Brain pericyte (primary cell): Measurements from ENCODE around the gene UMPS.

Experiments
- DNase-seq: peaks from one replicate; pipeline ENCODE4 v3.0.0-alpha.2; 2012; ENCODE audit warnings: low read depth, low spot score

UMPS gene

GRCh38 chr3:124730129-124730940 is at the start of gene UMPS:
Gene UMPS, plus strand, starts transcription at chr3:124730452. Its CDS starts 20 bp downstream, at chr3:124730472.
- DNase-seq, result no peak

- DNase-seq, result no peak
Observed at GRCh38 chr3:124680521-124680920, 49.7 kb upstream of the UMPS start.

- no peak for DNase-seq
Observed at GRCh38 chr3:124682263-124682662, 48.0 kb upstream of the UMPS start.

DNA sequence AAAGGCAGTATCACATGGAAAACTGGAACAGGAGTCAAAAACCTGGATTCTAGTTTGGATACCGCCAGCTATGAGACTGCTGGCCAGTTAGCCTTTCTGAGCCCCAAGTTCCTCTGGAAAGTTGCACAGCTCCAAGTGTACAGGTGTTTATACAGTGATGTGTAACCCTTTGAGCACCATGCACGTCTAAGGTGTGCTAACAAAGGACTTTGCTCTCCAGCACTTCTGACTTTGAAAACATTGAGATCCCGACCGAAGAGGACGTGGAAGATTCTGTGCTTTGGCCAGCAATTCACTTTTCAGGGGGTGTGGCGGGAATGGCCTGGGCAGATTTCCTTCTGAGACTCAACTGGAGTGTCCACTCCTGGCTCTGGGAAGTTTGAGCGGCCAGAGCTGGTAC is 45.8 kb upstream of the UMPS start:
- DNase-seq, result no peak

DNA sequence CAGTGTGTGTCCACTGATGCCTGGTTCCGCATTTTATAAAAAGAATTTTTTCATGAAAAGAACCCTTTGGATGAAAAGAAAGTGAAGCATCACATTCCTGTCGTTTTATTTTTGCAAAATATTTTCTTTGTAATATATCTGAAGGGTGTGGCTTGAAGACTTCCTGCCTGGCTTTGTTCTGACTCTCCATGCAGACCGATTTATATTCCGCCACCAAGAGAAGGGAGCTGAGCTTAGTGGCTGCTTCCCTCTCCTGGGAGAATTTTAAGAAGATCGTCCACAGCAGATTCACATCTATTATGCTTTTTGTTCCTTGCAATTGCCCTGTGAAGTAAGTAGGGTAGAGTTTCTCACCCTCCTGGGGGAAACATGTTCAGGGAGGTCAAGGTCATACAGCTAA is 45.2 kb upstream of the UMPS start:
- DNase-seq, result no peak

DNA sequence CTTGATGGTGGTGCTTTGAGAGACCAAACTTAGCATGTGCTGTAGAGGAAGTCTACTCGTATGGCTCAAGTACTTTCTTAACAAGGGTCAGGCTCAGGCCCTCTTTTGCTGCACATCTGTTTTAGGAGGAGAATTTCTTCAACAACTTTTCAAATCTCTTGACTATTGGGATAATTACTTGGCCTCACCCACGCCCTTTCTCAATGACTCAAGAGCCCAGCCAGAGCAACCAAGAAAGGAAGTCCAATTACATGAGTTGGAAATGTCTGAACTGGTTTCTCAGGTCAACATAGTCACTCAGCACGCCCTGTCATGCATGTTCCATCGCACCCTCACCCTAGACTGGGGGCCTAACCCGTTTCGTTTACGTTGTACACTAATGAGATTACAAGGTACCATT is 44.8 kb upstream of the UMPS start:
- no peak for DNase-seq

DNA sequence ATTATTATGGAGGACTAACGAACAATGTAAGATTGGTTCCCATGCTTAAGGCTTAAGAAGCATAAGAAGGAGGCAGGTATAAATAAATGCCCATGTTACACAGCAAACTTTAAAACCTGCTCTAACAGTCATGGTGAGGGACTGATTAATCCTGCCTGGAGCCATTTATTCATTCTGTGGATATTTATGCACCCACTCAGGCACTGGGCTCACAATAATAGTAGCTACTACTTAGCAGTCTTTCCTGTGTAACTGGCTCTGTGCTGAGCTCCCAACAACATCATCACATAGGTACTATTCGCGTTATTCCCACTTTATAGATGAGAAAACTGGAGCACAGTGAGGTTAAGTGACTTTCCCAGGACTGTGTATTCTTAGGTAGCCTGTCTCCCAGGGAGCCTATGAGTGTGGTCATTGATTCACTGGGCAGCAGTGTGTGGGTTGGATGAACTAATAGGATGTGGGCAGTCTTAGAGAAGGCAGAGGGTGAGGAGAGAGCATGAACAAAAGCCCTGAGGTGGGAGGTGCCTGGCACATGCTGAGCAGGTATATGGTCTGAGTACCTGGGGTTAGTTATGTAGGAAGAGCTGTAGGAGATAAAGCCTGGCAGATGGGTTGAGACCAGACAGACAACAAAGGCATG is 44.1 kb upstream of the UMPS start:
- DNase-seq, result no peak

GRCh38 chr3:124688581-124689454 is 41.4 kb upstream of the UMPS start:
- peak; percentile 27 for DNase-seq

- no peak for DNase-seq
Observed at GRCh38 chr3:124691599-124691998, 38.7 kb upstream of the UMPS start.

GRCh38 chr3:124694486-124694885 is 35.8 kb upstream of the UMPS start:
- no peak for DNase-seq

GRCh38 chr3:124695369-124695768 is 34.9 kb upstream of the UMPS start:
- DNase-seq, result no peak

DNA sequence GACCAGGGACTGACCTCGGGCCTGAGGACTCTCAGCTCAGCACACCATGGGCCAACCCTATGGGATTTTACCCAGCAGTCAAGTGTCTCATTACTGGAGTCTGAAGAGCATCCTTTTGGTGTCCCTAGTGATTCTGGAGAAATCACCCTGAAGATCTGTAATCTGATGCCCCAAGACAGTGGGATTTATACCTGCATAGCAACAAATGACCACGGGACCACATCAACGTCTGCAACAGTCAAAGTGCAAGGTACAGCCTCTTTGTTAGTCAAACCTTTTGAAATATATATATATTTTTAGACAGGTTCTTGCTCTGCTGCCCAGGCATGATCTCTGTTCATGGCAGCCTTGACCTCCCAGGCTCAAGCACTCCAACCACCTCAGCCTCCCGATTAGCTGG is 34.2 kb upstream of the UMPS start:
- DNase-seq, result no peak

- DNase-seq, result no peak
Observed at GRCh38 chr3:124697302-124697701, 33.0 kb upstream of the UMPS start.

- no peak for DNase-seq
Observed at GRCh38 chr3:124698030-124698770, 32.1 kb upstream of the UMPS start.

- DNase-seq, result no peak
Observed at GRCh38 chr3:124699051-124699450, 31.2 kb upstream of the UMPS start.

GRCh38 chr3:124699686-124700396 is 30.4 kb upstream of the UMPS start:
- no peak for DNase-seq

DNA sequence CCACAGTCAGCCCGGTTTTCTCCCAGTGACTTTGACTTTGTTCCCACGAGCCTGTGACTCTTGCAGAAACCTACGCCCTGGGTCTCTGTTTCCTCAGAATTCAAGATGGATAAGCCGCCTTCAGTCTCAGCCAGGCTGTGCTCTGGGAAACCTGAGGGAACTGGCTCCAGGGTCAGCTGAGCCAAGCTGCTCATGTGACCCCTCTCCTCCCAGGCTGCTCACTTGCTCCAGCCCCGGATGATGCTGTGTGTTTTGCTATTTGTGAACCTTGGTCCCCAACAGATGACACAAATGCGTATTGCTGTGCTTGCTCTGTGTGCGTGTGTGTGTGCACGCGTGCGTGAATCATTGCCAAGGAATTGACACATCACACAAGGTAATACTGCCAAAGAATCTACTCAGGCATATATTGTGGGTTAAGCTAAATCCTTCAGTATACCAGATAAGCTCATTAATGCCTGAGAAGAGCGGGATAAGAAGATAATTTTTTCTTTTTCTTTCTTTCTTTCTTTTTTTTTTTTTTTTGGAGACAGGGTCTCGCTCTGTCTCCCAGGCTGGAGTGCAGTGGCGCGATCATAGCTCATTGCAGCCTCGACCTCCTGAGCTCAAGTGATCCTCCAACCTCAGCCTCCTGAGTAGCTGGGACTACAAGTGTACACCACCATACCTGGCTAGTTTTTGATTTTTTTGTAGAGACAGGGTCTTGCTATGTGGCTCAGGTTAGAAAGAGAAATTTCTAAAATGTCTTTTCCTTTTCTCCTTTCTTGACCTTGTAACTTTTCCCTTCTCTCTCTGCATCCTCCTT is 29.2 kb upstream of the UMPS start:
- DNase-seq, result peak; percentile 47

- peak; percentile 40 for DNase-seq
Observed at GRCh38 chr3:124701687-124702086, 28.6 kb upstream of the UMPS start.

- DNase-seq, result no peak
Observed at GRCh38 chr3:124702950-124703349, 27.3 kb upstream of the UMPS start.

DNA sequence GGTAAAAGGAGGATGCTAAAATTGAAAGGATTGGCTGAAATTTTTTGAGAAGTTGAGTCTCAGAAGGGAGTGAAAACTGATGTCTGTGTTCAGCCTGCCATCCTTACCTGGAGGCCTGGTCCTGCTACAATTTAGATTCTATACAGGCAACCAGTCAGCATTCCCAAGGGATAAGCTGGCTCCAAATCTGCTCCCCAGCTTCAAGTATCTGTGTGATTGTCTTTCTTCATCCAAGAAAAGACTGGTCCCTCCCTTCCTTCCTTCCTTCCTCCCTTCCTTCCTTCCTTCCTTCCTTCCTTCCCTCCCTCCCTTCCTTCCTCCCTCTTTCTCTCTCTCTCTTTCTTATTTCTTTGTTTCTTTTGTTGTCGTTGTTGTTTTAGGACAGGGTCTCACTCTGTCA is 24.7 kb upstream of the UMPS start:
- DNase-seq, result no peak
